NOMO-1 (cell line): ENCODE data around the gene PHF21B.
"Not testable (repeated sequence)": the region's sequence is repeated elsewhere in the genome, so short reads cannot be mapped to it uniquely, and the experiment has no call there.

Experiments
- DNase-seq, 2 experiments: peaks; one replicate each; lab custom pipeline; 2025; ENCODE audit not compliant: unreplicated experiment in 2 of 2; lab: John Stamatoyannopoulos, UW

The PHF21B gene

GRCh38 chr22:44965171-44965570 lies 44.6 kb downstream of the PHF21B start:
- DNase-seq: no peak

GRCh38 chr22:44964722-44965078 lies 45.1 kb downstream of the PHF21B start:
- DNase-seq: no peak

GRCh38 chr22:44963832-44964721 lies 45.7 kb downstream of the PHF21B start:
- no peak for DNase-seq

- no peak for DNase-seq
Observed at GRCh38 chr22:44962741-44963454, 46.9 kb downstream of the PHF21B start.

- DNase-seq: not testable (repeated sequence)
Observed at GRCh38 chr22:44961682-44962081, 48.1 kb downstream of the PHF21B start.

- no peak for DNase-seq
Observed at GRCh38 chr22:44956840-44957767, 52.7 kb downstream of the PHF21B start.

GRCh38 chr22:44955102-44955501 lies 54.7 kb downstream of the PHF21B start:
- no peak for DNase-seq

- DNase-seq: no peak
Observed at GRCh38 chr22:44954149-44954548, 55.7 kb downstream of the PHF21B start.

- DNase-seq: no peak
Observed at GRCh38 chr22:44952863-44953746, 56.7 kb downstream of the PHF21B start.

- DNase-seq: no peak
Observed at GRCh38 chr22:44951510-44951816, 58.3 kb downstream of the PHF21B start.

- DNase-seq: no peak
Observed at GRCh38 chr22:44950806-44951509, 58.8 kb downstream of the PHF21B start.

- DNase-seq: no peak
Observed at GRCh38 chr22:44947846-44948245, 62.0 kb downstream of the PHF21B start.

GRCh38 chr22:44947049-44947448 lies 62.8 kb downstream of the PHF21B start:
- no peak for DNase-seq

GRCh38 chr22:44944883-44945601 lies 64.8 kb downstream of the PHF21B start:
- no peak for DNase-seq

GRCh38 chr22:44943701-44944324 lies 66.0 kb downstream of the PHF21B start:
- DNase-seq: no peak

GRCh38 chr22:44942979-44943700 lies 66.7 kb downstream of the PHF21B start:
- no peak for DNase-seq

GRCh38 chr22:44942056-44942455 lies 67.7 kb downstream of the PHF21B start:
- DNase-seq: no peak

GRCh38 chr22:44941207-44941606 lies 68.6 kb downstream of the PHF21B start:
- DNase-seq: no peak
